Measurements from ENCODE around the gene CERS6. TPM values are rescaled to one million over a fixed set of nuclear protein-coding genes. Genes with fewer than 3 reads are reported as not detected.

CERS6 gene
- polyA plus RNA-seq, 12 donors: 38.2 to 59.2 (median 48.9) TPM; not detected in 1

Other genes starting within 250 kb of the CERS6 start
- gene STK39, start 208.7 kb upstream of the CERS6 start, polyA plus RNA-seq (ENCODE audit: insufficient read length in 12 of 12): 10 to 100 TPM in 11 of 12 donors, not detected in 1; 15.5 to 26.4 (median 21.4) TPM

Measured in muscle of arm (tissue), 12 donors.